ENCODE data around the gene NF1. TPM values are rescaled to one million over a fixed set of nuclear protein-coding genes. Genes with fewer than 3 reads are reported as not detected.

The NF1 gene
- total RNA-seq, 4 donors from 2014 or later = 23.6 to 47.3 (median 32.0) TPM

- no peaks in the 10 kb centered on the region for H3K4me1 ChIP-seq
- no peak overlapping the region for H3K27ac ChIP-seq
- H3K36me3 ChIP-seq = no peaks in the 10 kb centered on the region
- TF ChIP-seq POLR2A (IDR thresholded peaks at IDR 0.05) = no peak
- TF ChIP-seq CTCF (IDR thresholded peaks at IDR 0.05 in 4 of 5, conservative IDR thresholded peaks at IDR 0.05 in 1 of 5) = no peak
- in situ Hi-C loops (cut with MboI; ENCODE audit: low sequenced_read_pairs in 4 of 4) = loop anchor here in 1 of 4 donors (25.0 kb wide), 1 partner anchor 106 kb away; no protein-coding TSS in a partner anchor
- DNase-seq (no peak), ATAC-seq (no peak)
- H3K9me3 ChIP-seq = no peaks in the 10 kb centered on the region
- H3K4me3 ChIP-seq = no peak overlapping the region
- intact Hi-C loops (cut with DNase I; ENCODE audit: low total_unique reads) = no loop called here
- no peaks in the 10 kb centered on the region for H3K27me3 ChIP-seq
Measured at GRCh38 chr17:31293581-31293980, 198.8 kb downstream of the NF1 start.

- no peaks in the 10 kb centered on the region for H3K27me3 ChIP-seq
- in situ Hi-C loops (cut with MboI; ENCODE audit: low sequenced_read_pairs in 4 of 4) (loop anchor here in 1 of 4 donors (25.0 kb wide), 1 partner anchor 107 kb away; no protein-coding TSS in a partner anchor), intact Hi-C loops (cut with DNase I; ENCODE audit: low total_unique reads) (no loop called here)
- no peaks in the 10 kb centered on the region for H3K9me3 ChIP-seq
- no peak for ATAC-seq
- DNase-seq = no peak
- H3K36me3 ChIP-seq = no peaks in the 10 kb centered on the region
- H3K27ac ChIP-seq = no peak overlapping the region
- H3K4me3 ChIP-seq = no peak overlapping the region
- TF ChIP-seq POLR2A (IDR thresholded peaks at IDR 0.05) (no peak), CTCF (IDR thresholded peaks at IDR 0.05 in 4 of 5, conservative IDR thresholded peaks at IDR 0.05 in 1 of 5) (no peak)
- no peaks in the 10 kb centered on the region for H3K4me1 ChIP-seq
Measured at GRCh38 chr17:31294231-31294630, 199.5 kb downstream of the NF1 start.

GRCh38 chr17:31294820-31295488 is 200.2 kb downstream of the NF1 start:
- no peak overlapping the region for H3K4me3 ChIP-seq
- in situ Hi-C loops (cut with MboI; ENCODE audit: low sequenced_read_pairs in 4 of 4) = loop anchor here in 1 of 4 donors (25.0 kb wide), 1 partner anchor 108 kb away; no protein-coding TSS in a partner anchor
- H3K4me1 ChIP-seq = no peaks in the 10 kb centered on the region
- H3K9me3 ChIP-seq = no peaks in the 10 kb centered on the region
- TF ChIP-seq POLR2A (IDR thresholded peaks at IDR 0.05) = no peak
- no peak for TF ChIP-seq CTCF (IDR thresholded peaks at IDR 0.05 in 4 of 5, conservative IDR thresholded peaks at IDR 0.05 in 1 of 5)
- intact Hi-C loops (cut with DNase I; ENCODE audit: low total_unique reads) = no loop called here
- no peak for ATAC-seq
- no peaks in the 10 kb centered on the region for H3K27me3 ChIP-seq
- H3K27ac ChIP-seq = no peak overlapping the region
- DNase-seq = no peak
- H3K36me3 ChIP-seq = no peaks in the 10 kb centered on the region

GRCh38 chr17:31295489-31295871 is 200.7 kb downstream of the NF1 start:
- TF ChIP-seq CTCF (IDR thresholded peaks at IDR 0.05 in 4 of 5, conservative IDR thresholded peaks at IDR 0.05 in 1 of 5) = no peak
- TF ChIP-seq POLR2A (IDR thresholded peaks at IDR 0.05) = no peak

More at GRCh38 chr17:31295489-31295871, 200.7 kb downstream of the NF1 start:
- Histone ChIP-seq H3K9me3 (no peaks in the 10 kb centered on the region), H3K4me1 (no peaks in the 10 kb centered on the region), H3K4me3 (no peak overlapping the region), H3K36me3 (no peaks in the 10 kb centered on the region), H3K27ac (no peak overlapping the region), H3K27me3 (no peaks in the 10 kb centered on the region)
- ATAC-seq (no peak), DNase-seq (no peak)
- in situ Hi-C loops (cut with MboI; ENCODE audit: low sequenced_read_pairs in 4 of 4) = loop anchor here in 1 of 4 donors (25.0 kb wide), 1 partner anchor 108 kb away; no protein-coding TSS in a partner anchor
- intact Hi-C loops (cut with DNase I; ENCODE audit: low total_unique reads) = no loop called here
